ENCODE results near the gene PIEZO2. TPM values are rescaled to one million over a fixed set of nuclear protein-coding genes. Genes with fewer than 3 reads are reported as not detected.

The PIEZO2 gene
- total RNA-seq, 4 donors from 2014 or later = 0.64 to 1.8 (median 1.6) TPM

DNA sequence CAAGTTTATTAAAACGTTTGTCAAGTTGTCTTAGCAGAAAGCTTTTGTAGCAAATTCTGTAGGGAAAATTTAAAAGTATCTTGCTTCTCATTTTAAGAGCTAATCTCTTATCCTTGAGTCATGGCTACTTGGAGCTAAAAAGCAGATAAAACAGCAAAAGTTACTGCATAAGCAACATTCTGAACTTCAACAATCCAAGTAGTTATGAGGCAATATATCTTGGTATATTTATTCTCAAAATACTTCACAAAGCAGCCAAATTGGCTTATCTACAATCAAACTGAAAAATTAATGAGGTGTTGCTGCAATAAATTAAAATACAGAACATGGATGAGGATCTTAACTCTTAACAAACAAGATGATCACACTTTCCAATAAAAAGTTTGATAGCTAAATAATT, 306.5 kb downstream of the PIEZO2 start:
- WGBS, 2 donors (ENCODE audit: low coverage in 1 of 2) = 5 to 13% methylated on average over 1 of the region's 1 CpG
- no peak for TF ChIP-seq POLR2AphosphoS5 (IDR thresholded peaks at IDR 0.05)
- no peak for TF ChIP-seq POLR2A (IDR thresholded peaks at IDR 0.05)
- TF ChIP-seq EP300 (IDR thresholded peaks at IDR 0.05) = no peak
- TF ChIP-seq, protein P1, sequence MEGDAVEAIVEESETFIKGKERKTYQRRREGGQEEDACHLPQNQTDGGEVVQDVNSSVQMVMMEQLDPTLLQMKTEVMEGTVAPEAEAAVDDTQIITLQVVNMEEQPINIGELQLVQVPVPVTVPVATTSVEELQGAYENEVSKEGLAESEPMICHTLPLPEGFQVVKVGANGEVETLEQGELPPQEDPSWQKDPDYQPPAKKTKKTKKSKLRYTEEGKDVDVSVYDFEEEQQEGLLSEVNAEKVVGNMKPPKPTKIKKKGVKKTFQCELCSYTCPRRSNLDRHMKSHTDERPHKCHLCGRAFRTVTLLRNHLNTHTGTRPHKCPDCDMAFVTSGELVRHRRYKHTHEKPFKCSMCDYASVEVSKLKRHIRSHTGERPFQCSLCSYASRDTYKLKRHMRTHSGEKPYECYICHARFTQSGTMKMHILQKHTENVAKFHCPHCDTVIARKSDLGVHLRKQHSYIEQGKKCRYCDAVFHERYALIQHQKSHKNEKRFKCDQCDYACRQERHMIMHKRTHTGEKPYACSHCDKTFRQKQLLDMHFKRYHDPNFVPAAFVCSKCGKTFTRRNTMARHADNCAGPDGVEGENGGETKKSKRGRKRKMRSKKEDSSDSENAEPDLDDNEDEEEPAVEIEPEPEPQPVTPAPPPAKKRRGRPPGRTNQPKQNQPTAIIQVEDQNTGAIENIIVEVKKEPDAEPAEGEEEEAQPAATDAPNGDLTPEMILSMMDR (IDR thresholded peaks at IDR 0.05) = no peak
- no peak for ATAC-seq
- Histone ChIP-seq H3K36me3 (no peaks in the 10 kb centered on the region), H3K9me3 (no peaks in the 10 kb centered on the region), H3K27ac (peak overlapping the region in 1 of 4 donors; percentile 16), H3K27me3 (no peaks in the 10 kb centered on the region), H3K4me3 (no peak overlapping the region), H3K4me1 (peaks cover 0 to 10% (median 0%) of the 10 kb centered on the region in 3 donors)

DNA sequence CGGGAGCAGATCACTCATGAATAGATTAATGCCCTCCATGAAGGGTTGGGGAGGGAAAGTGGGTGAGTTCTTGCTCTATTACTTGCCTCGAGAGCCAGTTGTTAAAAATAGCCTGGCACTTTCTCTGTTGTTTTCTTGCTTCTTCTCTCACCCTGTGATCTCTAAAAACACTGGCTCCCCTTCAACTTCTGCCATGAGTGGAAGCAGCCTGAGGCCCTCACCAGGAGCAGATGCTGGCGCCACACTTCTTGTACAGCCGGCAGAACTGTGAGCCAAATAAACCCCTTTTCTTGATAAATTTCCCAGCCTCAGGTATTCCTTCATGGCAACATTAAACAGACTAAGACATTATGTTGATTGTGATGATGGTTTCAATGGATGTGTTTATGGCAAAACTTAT, 307.0 kb downstream of the PIEZO2 start:
- H3K36me3 ChIP-seq = no peaks in the 10 kb centered on the region
- no peaks in the 10 kb centered on the region for H3K9me3 ChIP-seq
- no peaks in the 10 kb centered on the region for H3K27me3 ChIP-seq
- WGBS, 2 donors (ENCODE audit: low coverage in 1 of 2) = 23 to 44% methylated on average over 4 of the region's 4 CpGs
- ATAC-seq = no peak
- H3K27ac ChIP-seq = peak overlapping the region in 1 of 4 donors; percentile 16
- peaks cover 0 to 8% (median 0%) of the 10 kb centered on the region in 3 donors for H3K4me1 ChIP-seq
- no peak for TF ChIP-seq POLR2AphosphoS5 (IDR thresholded peaks at IDR 0.05)
- TF ChIP-seq, protein P1 (IDR thresholded peaks at IDR 0.05) = no peak
- no peak for TF ChIP-seq EP300 (IDR thresholded peaks at IDR 0.05)
- no peak for TF ChIP-seq POLR2A (IDR thresholded peaks at IDR 0.05)
- no peak overlapping the region for H3K4me3 ChIP-seq

DNA sequence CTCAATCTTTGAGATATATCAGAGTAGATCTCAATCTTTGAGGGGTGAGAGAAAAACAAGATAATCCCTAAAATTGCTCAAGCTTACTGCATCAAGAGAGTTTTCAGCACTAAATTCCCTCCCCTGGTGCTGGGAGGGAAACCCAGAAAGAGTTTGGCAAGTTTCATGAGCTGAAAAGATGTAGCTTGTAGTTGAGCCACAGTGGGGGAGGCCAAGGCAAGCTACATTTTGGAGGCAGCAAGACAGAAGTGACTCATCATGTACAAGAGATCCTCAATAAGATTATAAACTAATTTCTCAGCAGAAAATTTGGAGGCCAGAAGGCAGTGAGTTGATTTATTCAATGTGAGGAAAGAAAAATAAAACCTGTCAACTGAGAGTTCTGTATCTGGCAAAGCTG, 308.2 kb downstream of the PIEZO2 start:
- TF ChIP-seq POLR2AphosphoS5 (IDR thresholded peaks at IDR 0.05) (no peak), POLR2A (IDR thresholded peaks at IDR 0.05) (no peak), EP300 (IDR thresholded peaks at IDR 0.05) (no peak)
- TF ChIP-seq, protein P1 (IDR thresholded peaks at IDR 0.05) = no peak
- Histone ChIP-seq H3K4me1 (peaks cover 0 to 8% (median 0%) of the 10 kb centered on the region in 3 donors), H3K27me3 (no peaks in the 10 kb centered on the region), H3K36me3 (no peaks in the 10 kb centered on the region), H3K27ac (no peak overlapping the region), H3K4me3 (no peak overlapping the region), H3K9me3 (no peaks in the 10 kb centered on the region)
- peak; percentile 85 for ATAC-seq

DNA sequence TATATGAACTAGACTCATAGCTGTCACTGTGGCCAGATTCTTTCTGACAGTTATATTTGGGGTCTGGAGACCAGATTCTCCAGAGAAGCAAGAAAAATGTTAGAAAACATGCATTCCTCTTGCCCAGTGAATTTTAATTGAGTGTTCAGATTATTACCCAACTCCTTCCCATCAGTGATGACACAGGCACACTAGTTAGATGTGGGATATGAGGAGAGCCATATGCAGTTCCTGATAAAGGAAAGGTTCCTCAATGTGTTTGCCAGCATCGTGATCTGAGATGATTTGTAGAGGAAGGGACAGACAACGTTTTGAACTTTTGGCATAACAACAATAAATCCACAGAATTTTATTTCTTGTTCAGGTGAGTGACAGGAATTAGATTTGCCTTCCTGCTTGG, 308.6 kb downstream of the PIEZO2 start:
- no peak for TF ChIP-seq EP300 (IDR thresholded peaks at IDR 0.05)
- TF ChIP-seq, protein P1 (IDR thresholded peaks at IDR 0.05) = no peak
- TF ChIP-seq POLR2AphosphoS5 (IDR thresholded peaks at IDR 0.05) = no peak
- TF ChIP-seq POLR2A (IDR thresholded peaks at IDR 0.05) = no peak
- Histone ChIP-seq H3K4me1 (peaks cover 0 to 8% (median 0%) of the 10 kb centered on the region in 3 donors), H3K36me3 (no peaks in the 10 kb centered on the region), H3K27me3 (no peaks in the 10 kb centered on the region), H3K9me3 (no peaks in the 10 kb centered on the region), H3K27ac (no peak overlapping the region), H3K4me3 (no peak overlapping the region)
- ATAC-seq = peak; percentile 47
- WGBS, 2 donors (ENCODE audit: low coverage in 1 of 2) = 52 to 70% methylated on average over 2 of the region's 2 CpGs

DNA sequence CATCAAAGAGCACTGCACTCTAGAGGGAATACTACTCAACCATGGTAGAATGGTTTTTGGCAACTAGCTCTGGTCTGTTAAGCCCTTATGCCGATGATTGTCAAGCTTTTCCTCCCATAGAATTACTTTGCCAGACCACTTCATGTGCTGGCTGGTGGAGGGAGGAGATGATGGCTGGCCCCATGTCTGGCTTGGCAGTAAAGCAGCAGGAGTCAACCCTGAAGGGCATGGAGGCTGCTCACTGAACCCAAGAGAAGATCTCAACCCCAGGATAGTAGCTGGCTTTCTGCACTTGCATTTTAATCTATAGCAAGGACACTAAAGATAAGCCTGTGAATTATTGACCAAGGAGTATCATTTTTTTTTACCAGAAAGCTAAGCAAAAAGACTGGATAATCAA, 309.9 kb downstream of the PIEZO2 start:
- Histone ChIP-seq H3K4me1 (peaks cover 0 to 17% (median 0%) of the 10 kb centered on the region in 3 donors), H3K4me3 (no peak overlapping the region), H3K36me3 (no peaks in the 10 kb centered on the region), H3K27ac (no peak overlapping the region), H3K9me3 (no peaks in the 10 kb centered on the region), H3K27me3 (no peaks in the 10 kb centered on the region)
- TF ChIP-seq, protein P1 (IDR thresholded peaks at IDR 0.05) = no peak
- TF ChIP-seq EP300 (IDR thresholded peaks at IDR 0.05) (no peak), POLR2A (IDR thresholded peaks at IDR 0.05) (no peak), POLR2AphosphoS5 (IDR thresholded peaks at IDR 0.05) (no peak)
- no peak for ATAC-seq
- 83% methylated on average over 1 of the region's 1 CpG; no CpG with 5 or more reads in 1 of the 2 donors for WGBS, 2 donors (ENCODE audit: low coverage in 1 of 2)

All from gastroesophageal sphincter (tissue), 4 donors.